IPS-NIHi11 (cell line): ENCODE data around the gene CNTD1.
"Not testable (repeated sequence)": the region's sequence is repeated elsewhere in the genome, so short reads cannot be mapped to it uniquely, and the experiment has no call there.

ENCODE experiments used
- DNase-seq: peaks from one replicate; pipeline ENCODE4 v3.0.0; 2012; ENCODE audit warnings: mixed read lengths, low spot score

The CNTD1 gene

DNA sequence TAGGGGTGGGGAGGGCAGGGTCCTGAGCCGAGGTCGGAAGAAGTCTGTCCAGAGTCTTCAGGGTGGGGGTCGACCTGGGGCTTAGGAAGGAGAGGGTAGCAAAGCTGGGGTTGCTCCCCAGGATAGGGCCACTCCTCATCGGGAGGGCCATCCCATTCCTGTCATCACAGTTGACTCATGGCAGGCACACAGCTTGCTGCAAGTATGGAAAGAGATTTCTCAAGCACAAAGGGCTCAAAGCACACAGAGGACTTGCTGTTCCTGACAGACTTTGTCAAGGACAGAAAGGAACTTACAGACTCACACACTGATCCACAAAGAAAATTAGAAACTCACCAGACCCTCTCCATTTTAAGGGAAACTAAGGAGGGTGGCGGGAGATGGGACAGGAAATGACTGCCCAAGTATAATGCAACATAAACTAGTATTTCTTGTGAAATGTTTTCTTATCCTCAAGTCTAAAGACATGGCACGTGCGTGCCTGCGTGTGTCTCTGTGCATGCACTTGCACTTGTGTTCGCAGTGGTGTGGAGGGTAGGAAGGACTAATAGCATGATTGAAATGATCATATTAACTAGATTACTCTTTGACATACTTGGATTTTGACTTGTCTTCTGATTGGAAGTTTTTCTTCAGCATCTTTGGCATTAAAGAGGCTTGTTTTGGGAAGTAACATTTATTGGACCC is 48.1 kb downstream of the CNTD1 start:
- no peak for DNase-seq

DNA sequence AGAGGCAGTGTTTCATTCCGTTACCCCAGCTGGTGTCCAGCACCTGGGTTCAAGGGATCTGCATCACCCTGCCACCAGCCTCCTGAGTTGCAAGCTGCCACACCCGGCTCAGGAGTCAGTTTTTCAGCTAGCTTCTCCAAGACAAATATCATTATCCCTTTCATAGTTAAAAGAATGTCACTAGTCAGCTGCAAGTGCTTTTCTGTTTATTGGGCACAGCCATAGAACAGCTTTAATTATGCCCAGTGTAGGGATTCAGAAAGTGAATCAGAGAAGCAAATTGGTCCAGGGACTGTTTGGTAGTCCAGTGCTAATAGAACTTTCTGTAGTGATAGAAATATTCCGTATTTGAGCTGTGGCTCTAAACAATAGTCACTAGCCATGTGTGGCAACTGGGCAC is 49.4 kb downstream of the CNTD1 start:
- no peak for DNase-seq

DNA sequence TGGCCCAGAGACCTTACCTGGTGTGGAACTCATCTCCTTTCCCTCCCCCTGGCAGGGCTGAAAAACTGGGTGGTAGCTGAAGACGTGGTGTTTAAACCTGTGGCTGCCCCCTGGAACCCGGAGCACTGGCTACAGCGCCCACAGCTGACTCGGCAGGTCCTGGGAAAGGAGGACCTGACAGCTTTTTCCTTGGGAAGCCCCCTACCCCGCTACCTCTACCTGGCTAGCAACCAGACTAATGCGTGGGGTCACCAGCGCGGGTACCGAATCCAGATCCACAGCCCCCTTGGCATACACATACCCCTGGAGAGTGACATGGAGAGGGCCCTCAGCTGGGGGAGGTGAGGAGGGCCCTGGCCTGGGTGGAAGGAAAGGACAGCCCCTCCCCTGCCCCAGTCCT is 50.4 kb downstream of the CNTD1 start:
- DNase-seq, result no peak

DNA sequence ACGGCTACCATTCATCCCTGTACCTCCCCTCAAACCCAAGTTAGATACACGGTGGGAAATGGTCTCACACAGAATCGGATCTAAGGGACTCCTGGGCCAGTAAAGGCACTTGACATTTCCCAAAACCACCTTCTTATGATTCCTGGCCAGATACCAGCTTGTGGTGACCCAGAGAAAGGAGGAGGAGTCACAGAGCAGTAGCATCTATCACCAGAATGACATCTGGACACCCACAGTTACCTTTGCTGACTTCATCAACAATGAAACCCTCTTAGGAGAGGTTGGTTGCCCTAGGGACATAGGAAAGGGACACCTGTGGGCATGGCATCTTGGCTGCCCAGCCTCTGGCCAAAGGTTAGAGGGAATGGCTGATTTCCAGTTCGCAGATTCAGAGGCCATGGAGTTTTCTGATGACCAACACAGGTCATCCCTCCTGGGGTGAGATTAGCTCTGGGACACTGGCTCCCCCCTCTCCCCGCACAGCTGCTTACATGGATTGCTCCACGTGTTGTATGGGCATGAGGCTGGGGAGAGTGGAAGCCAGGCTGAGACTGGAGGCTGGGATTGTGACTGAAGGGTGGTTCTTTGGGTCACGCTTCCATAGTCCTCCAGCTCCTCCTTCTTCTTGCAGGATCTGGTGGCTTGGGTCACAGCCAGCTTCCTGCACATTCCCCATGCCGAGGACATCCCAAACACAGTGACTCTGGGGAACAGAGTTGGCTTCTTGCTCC is 51.0 kb downstream of the CNTD1 start:
- DNase-seq, result no peak

DNA sequence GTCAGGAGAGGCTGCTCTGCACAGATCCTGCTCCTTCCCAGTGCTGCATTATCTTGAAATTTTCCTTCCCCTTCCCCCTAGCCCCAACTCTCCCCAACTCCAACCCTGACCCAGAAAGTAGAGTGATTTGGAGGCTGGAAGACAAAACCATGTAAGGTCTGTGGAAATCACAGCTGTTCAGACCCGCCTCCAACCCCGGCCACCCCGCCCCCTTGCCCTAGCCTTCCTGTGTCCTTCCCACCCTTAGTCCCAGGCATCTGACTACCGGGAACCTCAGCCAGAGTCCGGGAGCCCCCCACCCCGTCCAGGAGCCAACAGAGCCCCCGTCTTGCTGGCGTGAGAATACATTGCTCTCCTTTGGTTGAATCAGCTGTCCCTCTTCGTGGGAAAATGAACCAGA is 52.3 kb downstream of the CNTD1 start, which contains the start of gene AOC3:
Gene AOC3, plus strand, starts transcription at position 246 of the 400 bp plus-strand sequence. Its CDS starts 145 bp downstream, at position 391.
- no peak for DNase-seq

DNA sequence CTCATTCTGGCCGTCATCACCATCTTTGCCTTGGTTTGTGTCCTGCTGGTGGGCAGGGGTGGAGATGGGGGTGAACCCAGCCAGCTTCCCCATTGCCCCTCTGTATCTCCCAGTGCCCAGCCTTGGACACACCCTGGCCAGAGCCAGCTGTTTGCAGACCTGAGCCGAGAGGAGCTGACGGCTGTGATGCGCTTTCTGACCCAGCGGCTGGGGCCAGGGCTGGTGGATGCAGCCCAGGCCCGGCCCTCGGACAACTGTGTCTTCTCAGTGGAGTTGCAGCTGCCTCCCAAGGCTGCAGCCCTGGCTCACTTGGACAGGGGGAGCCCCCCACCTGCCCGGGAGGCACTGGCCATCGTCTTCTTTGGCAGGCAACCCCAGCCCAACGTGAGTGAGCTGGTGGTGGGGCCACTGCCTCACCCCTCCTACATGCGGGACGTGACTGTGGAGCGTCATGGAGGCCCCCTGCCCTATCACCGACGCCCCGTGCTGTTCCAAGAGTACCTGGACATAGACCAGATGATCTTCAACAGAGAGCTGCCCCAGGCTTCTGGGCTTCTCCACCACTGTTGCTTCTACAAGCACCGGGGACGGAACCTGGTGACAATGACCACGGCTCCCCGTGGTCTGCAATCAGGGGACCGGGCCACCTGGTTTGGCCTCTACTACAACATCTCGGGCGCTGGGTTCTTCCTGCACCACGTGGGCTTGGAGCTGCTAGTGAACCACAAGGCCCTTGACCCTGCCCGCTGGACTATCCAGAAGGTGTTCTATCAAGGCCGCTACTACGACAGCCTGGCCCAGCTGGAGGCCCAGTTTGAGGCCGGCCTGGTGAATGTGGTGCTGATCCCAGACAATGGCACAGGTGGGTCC is 52.9 kb downstream of the CNTD1 start:
- not testable (repeated sequence) for DNase-seq

DNA sequence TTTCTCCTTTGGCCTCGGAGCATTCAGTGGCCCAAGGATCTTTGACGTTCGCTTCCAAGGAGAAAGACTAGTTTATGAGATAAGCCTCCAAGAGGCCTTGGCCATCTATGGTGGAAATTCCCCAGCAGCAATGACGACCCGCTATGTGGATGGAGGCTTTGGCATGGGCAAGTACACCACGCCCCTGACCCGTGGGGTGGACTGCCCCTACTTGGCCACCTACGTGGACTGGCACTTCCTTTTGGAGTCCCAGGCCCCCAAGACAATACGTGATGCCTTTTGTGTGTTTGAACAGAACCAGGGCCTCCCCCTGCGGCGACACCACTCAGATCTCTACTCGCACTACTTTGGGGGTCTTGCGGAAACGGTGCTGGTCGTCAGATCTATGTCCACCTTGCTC is 53.7 kb downstream of the CNTD1 start:
- no peak for DNase-seq

DNA sequence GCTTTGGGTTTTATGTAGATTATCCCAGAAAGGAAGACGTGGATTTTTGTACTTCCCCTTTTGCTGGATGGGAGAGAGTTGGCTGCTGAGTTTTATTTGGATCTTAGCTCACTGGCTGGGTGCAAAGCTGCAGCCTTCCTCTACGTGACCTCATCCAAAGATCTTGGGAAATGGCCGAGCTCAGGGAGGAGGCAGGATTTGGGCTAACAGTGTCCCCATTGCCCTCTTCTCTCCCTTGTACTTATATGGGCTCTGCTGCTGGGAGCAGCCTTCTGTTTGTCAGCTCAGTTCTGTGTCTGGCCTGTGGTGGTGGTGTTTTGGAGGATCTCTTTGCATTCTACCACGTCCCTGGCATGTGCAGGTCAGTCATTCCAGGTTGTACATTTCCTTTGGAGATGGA is 54.3 kb downstream of the CNTD1 start:
- DNase-seq, result no peak

DNA sequence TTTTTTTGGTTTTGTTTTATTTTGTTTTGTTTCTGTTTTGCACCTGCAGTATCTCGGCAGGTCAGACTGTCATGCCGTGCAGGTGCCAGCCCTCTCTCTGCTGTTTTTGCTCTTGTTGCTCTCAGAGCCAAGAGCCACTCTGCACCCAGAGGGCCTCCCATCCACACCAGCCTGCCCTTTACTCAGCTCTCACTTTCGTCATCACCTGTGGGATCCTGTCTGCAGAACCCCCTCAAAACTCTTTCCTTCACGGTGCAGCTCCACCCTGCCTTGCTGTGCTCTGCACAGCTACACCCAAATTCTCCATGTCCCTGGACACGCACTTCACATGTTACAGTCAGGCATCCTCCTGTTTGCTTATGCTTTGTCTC is 54.9 kb downstream of the CNTD1 start:
- no peak for DNase-seq

DNA sequence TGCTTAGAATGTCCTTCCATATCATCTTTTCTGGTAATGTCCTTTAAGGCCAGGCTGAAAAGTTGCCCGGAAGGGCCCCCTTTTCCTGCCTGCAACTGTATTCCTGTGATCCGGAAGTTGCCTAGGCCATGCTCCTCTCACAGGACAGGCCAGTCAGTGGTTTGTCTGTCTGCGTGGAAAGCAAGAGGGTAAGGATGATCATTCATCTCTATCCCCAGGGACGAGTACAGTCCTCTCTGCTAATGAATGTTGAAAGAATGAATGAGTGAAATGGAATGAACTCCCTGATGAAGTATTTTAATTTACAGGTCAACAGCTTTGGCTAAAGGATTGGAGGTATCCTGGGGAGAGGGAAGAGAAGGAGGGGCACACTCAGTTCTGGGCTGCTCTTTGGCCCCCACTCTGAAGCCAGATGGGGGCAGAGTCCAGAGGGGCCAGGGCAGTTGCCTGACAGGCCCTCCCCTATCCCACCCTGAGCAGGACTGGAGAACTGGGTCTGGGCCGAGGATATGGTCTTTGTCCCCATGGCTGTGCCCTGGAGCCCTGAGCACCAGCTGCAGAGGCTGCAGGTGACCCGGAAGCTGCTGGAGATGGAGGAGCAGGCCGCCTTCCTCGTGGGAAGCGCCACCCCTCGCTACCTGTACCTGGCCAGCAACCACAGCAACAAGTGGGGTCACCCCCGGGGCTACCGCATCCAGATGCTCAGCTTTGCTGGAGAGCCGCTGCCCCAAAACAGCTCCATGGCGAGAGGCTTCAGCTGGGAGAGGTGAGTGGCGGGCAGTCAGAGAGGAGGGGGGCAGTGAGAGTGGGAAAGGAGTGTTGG is 55.5 kb downstream of the CNTD1 start:
- DNase-seq, result no peak

DNA sequence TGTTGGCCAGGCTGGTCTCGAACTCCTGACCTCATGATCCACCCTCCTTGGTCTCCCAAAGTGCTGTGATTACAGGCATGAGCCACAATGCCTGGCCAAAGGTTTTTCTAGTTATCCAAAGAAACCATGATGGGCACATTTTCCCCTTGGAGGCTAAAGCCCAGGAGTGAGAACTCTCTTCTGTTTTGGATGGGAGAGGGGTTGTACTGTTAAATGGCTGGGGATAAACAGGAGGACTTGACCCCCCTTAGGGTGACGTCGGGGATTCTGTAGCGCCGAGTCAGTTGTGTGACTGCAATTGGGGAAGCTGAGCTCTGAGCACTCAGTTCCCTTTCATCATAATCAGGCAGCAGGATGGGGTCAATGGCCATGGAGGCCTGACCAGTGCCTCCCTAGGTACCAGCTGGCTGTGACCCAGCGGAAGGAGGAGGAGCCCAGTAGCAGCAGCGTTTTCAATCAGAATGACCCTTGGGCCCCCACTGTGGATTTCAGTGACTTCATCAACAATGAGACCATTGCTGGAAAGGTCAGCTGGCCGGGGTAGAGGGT is 56.5 kb downstream of the CNTD1 start:
- no peak for DNase-seq

DNA sequence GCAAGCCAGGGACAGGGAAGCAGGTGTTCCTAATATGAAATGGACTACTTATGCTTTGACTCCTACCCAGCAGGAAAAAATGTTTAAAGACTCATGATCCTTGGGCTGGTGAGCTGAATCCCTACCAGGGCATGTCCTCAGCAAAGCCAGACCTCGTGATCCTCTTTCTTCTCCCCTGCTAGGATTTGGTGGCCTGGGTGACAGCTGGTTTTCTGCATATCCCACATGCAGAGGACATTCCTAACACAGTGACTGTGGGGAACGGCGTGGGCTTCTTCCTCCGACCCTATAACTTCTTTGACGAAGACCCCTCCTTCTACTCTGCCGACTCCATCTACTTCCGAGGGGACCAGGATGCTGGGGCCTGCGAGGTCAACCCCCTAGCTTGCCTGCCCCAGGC is 57.4 kb downstream of the CNTD1 start:
- not testable (repeated sequence) for DNase-seq

DNA sequence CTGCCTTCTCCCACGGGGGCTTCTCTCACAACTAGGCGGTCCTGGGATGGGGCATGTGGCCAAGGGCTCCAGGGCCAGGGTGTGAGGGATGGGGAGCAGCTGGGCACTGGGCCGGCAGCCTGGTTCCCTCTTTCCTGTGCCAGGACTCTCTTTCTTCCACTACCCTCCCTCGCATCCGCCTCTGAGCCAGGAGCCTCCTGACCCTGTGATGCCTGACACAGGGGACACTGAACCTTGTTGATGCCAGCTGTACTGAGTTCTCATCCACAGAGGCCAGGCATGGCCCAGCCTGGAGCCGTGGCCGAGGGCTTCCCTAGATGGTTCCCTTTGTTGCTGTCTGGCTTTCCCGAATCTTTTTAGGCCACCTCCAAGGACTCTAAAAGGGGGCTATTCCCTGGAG is 57.9 kb downstream of the CNTD1 start:
- not testable (repeated sequence) for DNase-seq

DNA sequence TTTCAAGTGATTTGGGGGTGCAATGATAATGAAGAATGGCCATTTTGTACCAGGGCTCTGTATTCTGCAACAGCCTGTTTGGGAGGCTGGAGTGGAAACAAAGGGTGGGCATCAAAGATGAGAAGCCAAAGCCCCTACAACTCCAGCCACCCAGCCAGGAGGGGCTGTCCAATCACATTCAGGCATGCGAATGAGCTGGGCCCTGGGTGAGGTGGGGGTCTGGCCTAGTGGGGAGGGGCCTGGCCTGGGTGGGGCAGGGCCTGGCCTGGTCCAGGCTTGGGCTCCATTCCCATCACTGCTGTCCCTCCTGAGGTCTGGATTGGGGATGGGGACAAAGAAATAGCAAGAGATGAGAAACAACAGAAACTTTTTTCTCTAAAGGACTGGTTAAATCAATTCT is 58.7 kb downstream of the CNTD1 start:
- peak; percentile 70 for DNase-seq
